Suprapubic skin (tissue), 4 donors: ENCODE measurements around the gene WDR91. TPM values are rescaled to one million over a fixed set of nuclear protein-coding genes. Genes with fewer than 3 reads are reported as not detected.

ENCODE experiments used
- DNase-seq, 2 donors: peaks; one replicate each; pipeline ENCODE4 v3.0.0-alpha.2; 2019; ENCODE audit warnings: low spot score in 2 of 2
- H3K27ac ChIP-seq: fragments of 200-600 bp; sonication (generic); one replicate; pipeline ENCODE4 v1.5.1; 2019
- H3K27me3 ChIP-seq: fragments of 200-600 bp; sonication (generic); one replicate; pipeline ENCODE4 v1.5.1; 2019
- H3K36me3 ChIP-seq: fragments of 200-600 bp; sonication (generic); one replicate; pipeline ENCODE4 v1.5.1; 2019
- H3K4me1 ChIP-seq: fragments of 200-600 bp; sonication (generic); one replicate; pipeline ENCODE4 v1.5.1; 2019
- H3K4me3 ChIP-seq: fragments of 200-600 bp; sonication (generic); one replicate; pipeline ENCODE4 v1.5.1; 2019; ENCODE audit warnings: mild to moderate bottlenecking
- H3K9me3 ChIP-seq: fragments of 200-600 bp; sonication (generic); one replicate; pipeline ENCODE4 v1.5.1; 2019
- CTCF ChIP-seq, 2 donors: fragments of 200-600 bp in 1 of 2; fragments of 450-650 bp in 1 of 2; sonication (generic) in 1 of 2; IDR thresholded peaks; one replicate each; pipeline ENCODE4 v1.5.1; 2016 to 2019; ENCODE audit warnings: antibody characterized with exemption in 2 of 2, mild to moderate bottlenecking in 1 of 2, moderate library complexity in 1 of 2
- EP300 ChIP-seq: sonication (generic); formaldehyde crosslinking; IDR thresholded peaks from one replicate; pipeline ENCODE4 v1.6.1; 2017; ENCODE audit warnings: antibody characterized with exemption
- POLR2A ChIP-seq, 2 donors: fragments of 450-650 bp; IDR thresholded peaks; one replicate each; pipeline ENCODE4 v1.6.1; 2017; ENCODE audit warnings: antibody characterized with exemption in 2 of 2, mild to moderate bottlenecking in 2 of 2, moderate library complexity in 2 of 2
- POLR2AphosphoS5 ChIP-seq, 3 donors: sonication (generic); formaldehyde crosslinking; IDR thresholded peaks; one replicate each; pipeline ENCODE4 v1.6.1; 2017; ENCODE audit warnings: antibody characterized with exemption in 3 of 3
- WGBS: methylation state at CpG from one replicate; pipeline ENCODE4 v1.1.5; 2018; 5-methylcytosine and 5-hydroxymethylcytosine counted together
- total RNA-seq, 4 donors: library from RNA; depleted of rRNA; stranded (reverse); fragments of >200 nt; gene quantifications; one replicate each; pipeline ENCODE4 v1.1.0, GENCODE V29; 2016

The WDR91 gene
- total RNA-seq, 4 donors from 2014 or later: 18.1 to 38.9 (median 29.4) TPM

DNA sequence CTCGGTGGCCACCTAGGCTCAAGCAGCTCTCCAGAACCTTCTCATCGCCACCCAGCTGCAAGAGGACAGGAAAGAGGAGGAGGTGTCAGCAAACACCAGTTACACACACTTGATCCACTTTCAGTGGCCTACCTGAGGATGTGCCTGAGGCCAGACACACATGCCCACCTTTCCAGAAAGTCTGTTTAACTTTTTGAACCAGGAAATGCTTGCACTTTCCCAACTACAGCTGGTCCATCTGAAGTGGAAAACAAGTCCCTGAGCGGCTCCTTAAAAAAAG lies 25.1 kb downstream of the WDR91 start:
- no peak for TF ChIP-seq CTCF (IDR thresholded peaks at IDR 0.05)
- no peak for TF ChIP-seq POLR2AphosphoS5 (IDR thresholded peaks at IDR 0.05)
- no peak for TF ChIP-seq POLR2A (IDR thresholded peaks at IDR 0.05)
- H3K27me3 ChIP-seq: no peaks in the 10 kb centered on the region
- H3K9me3 ChIP-seq: peaks cover 26% of the 10 kb centered on the region
- WGBS: 100% methylated on average over 3 of the region's 3 CpGs
- DNase-seq: no peak
- no peak overlapping the region for H3K4me3 ChIP-seq
- no peak overlapping the region for H3K27ac ChIP-seq
- H3K4me1 ChIP-seq: peaks cover 20% of the 10 kb centered on the region
- peaks cover 74% of the 10 kb centered on the region for H3K36me3 ChIP-seq

- Histone ChIP-seq H3K27ac (no peak overlapping the region), H3K4me1 (peaks cover 19% of the 10 kb centered on the region), H3K4me3 (no peak overlapping the region), H3K9me3 (peaks cover 32% of the 10 kb centered on the region), H3K27me3 (no peaks in the 10 kb centered on the region), H3K36me3 (peaks cover 74% of the 10 kb centered on the region)
- 83% methylated on average over 7 of the region's 7 CpGs for WGBS
- DNase-seq: peak in 1 of 2 donors; percentile 70
- no peak for TF ChIP-seq EP300
- no peak for TF ChIP-seq POLR2A (IDR thresholded peaks at IDR 0.05)
- TF ChIP-seq POLR2AphosphoS5 (IDR thresholded peaks at IDR 0.05): no peak
- TF ChIP-seq CTCF (IDR thresholded peaks at IDR 0.05): no peak
Observed at GRCh38 chr7:135185471-135186260, 25.7 kb downstream of the WDR91 start.

DNA sequence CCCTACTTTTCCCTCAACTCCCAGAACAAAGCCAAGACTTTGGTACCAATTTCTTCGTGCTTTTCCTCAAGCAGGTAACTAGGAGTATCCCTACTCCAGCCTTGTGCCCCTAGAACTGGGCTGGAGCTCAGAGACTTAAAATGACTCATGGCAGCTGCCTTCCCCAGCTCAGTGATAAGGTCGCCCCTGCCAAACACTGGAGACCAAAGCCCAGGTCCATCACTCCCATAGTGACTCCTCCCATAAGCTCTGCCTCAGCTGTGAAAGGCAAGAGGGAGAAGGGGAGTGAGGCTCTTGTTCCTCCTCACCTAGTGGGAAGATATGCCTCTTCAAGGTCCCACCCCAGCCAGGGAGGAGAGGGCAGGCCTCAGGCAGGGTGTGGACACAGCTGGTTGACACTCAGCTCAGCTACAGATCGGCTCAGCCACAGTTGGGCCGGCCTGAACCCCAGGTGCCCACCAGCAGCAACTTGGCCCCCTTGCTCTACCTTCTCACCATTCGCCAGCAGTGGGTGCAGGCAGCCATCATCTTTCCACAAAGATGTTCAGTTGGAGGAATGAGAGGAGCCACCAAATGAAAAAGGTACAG lies 27.0 kb downstream of the WDR91 start:
- peaks cover 45% of the 10 kb centered on the region for H3K9me3 ChIP-seq
- H3K27ac ChIP-seq: no peak overlapping the region
- peaks cover 6% of the 10 kb centered on the region for H3K4me1 ChIP-seq
- TF ChIP-seq POLR2A (IDR thresholded peaks at IDR 0.05): no peak
- TF ChIP-seq EP300: no peak
- TF ChIP-seq CTCF (IDR thresholded peaks at IDR 0.05): no peak
- no peak for TF ChIP-seq POLR2AphosphoS5 (IDR thresholded peaks at IDR 0.05)
- H3K36me3 ChIP-seq: peaks cover 74% of the 10 kb centered on the region
- no peak overlapping the region for H3K4me3 ChIP-seq
- 96% methylated on average over 4 of the region's 5 CpGs for WGBS
- peak in 1 of 2 donors; percentile 48 for DNase-seq
- no peaks in the 10 kb centered on the region for H3K27me3 ChIP-seq

DNA sequence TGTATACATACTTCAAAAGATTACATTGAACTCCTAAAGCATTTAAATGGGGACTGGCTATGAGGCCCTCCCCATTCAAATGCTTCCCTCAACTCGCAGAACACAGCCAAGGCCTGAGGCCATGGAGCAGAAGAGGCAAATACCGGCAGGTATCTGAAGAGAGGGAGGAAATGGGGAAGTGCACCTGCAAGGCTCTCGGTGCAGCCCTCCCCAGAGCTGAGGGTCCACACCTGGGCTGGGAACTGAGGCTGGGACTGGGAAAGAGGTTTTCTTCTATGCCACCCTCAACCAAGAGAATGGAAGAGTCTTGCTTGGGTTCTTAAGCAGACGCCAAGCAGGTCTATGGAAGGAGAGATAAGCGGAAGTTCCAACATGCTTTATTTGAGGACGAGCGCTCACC lies 27.8 kb downstream of the WDR91 start:
- Histone ChIP-seq H3K27ac (no peak overlapping the region), H3K4me1 (no peaks in the 10 kb centered on the region), H3K9me3 (peaks cover 50% of the 10 kb centered on the region), H3K4me3 (no peak overlapping the region), H3K27me3 (no peaks in the 10 kb centered on the region), H3K36me3 (peaks cover 66% of the 10 kb centered on the region)
- DNase-seq: peak in 1 of 2 donors; percentile 26
- no peak for TF ChIP-seq POLR2AphosphoS5 (IDR thresholded peaks at IDR 0.05)
- no peak for TF ChIP-seq EP300
- TF ChIP-seq POLR2A (IDR thresholded peaks at IDR 0.05): no peak
- TF ChIP-seq CTCF (IDR thresholded peaks at IDR 0.05): no peak
- 85% methylated on average over 7 of the region's 7 CpGs for WGBS

DNA sequence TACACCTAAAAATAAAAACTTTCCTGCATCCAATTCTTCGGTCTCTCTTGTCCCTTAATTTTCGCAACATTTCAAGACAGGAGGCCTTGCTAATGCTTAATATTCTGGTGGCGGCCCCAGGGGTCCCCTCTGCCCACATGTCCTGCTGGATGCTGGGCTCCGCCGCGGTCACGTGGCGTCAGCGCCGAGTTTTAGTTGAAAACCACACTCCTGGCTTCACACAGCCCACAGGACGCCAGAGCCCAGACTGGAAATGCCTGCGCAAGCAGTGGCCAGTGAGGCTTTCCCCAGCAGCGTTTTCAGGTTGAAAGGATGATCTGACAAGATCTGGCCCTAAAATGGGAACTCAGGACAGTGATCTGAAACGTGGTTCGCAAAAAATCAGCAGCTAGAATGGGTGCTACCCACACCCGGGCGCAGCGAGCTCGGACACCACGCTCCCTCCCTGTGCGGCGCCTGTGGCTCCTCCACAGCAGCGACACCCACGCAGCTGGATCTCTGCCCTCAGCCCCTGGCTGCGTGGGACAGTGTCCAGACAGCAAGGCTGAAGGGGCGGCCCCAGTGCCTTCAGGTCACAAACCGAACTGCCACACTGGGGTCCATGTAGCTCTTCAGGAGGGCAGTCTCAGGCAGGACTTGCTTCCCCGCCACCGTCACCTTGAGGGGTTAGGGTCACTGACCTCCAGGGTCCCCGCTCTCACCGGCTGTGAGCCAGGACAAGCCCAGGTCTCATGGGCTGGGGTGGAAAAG lies 29.2 kb downstream of the WDR91 start:
- Histone ChIP-seq H3K27ac (no peak overlapping the region), H3K9me3 (peaks cover 50% of the 10 kb centered on the region), H3K4me1 (no peaks in the 10 kb centered on the region), H3K36me3 (peaks cover 54% of the 10 kb centered on the region), H3K4me3 (no peak overlapping the region), H3K27me3 (no peaks in the 10 kb centered on the region)
- WGBS: 96% methylated on average over 28 of the region's 31 CpGs
- TF ChIP-seq CTCF (IDR thresholded peaks at IDR 0.05): no peak
- TF ChIP-seq POLR2A (IDR thresholded peaks at IDR 0.05): no peak
- TF ChIP-seq POLR2AphosphoS5 (IDR thresholded peaks at IDR 0.05): no peak
- TF ChIP-seq EP300: no peak
- peak in 1 of 2 donors; percentile 37 for DNase-seq
